HG03571 (cell line): ENCODE measurements around the gene JAZF1.

Experiments used
- ATAC-seq: cut with Tn5 transposase; IDR thresholded peaks from one replicate; pipeline ENCODE4 v1.9.1; 2021; ENCODE audit not compliant: unreplicated experiment

JAZF1 gene

DNA sequence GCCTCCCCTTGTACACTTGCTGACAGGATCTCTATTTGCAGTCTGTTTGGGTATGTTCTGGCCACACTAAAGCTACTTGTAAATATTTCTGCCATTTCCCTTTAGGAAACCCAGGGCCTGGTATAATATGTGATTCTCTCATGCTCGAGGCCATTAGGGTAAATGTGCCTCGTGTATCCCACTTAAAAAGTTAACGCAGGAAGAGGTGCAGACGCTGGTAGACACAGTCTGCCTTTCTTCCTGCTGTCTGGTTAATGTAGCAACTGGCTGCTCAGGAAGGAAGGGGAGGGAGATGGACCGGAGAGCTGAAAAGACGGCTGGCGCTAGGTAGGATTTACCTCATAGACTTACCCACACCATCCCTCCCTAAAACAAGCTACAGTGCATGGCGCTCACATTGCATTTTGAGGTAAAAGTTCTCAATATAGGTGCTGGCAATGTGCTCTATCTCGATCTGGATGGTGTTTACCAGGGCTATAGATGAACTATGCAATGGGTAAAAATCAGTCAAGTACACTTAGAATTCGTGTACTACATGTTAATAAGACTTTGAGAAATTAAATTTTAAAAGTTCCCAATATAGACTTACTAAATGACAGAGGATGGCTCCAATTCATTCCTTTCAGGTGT is 125.9 kb downstream of the JAZF1 start:
- no peak for ATAC-seq

DNA sequence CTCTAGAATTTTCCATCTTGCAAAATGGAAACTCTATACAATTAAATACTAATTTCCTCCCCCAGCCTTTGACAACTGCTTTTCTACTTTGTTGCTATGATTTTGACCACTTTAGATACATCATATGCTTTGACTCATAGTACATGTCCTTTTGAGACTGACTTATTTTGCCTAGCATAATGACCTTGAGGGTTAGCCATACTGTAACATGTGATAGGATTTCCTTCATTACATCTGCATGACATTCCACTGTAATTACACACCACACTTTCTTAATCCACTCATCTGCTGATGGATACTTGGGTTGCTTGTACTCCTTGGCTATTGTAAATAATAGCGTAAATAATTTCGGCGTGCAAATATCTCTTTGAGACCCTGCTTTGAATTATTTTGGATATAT is 127.7 kb downstream of the JAZF1 start:
- ATAC-seq: no peak

DNA sequence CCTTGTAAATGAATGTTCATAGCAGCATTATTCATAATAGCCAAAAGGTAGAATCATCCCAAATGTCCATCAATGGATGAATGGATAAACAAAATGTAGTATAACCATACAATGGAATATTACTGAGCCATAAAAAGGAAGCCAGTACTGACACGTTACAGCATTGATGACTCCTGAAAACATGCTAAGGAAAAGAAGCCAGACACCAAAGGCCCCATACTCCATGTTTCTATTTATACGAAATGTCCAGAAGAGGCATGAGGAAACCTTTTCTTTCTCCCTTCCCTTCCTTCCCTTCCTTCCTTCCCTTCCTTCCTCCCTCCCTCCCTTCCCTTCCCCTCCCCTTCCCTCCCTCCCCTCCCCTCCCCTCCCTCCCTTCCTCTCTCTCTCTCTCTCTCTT is 131.9 kb downstream of the JAZF1 start:
- ATAC-seq: no peak

DNA sequence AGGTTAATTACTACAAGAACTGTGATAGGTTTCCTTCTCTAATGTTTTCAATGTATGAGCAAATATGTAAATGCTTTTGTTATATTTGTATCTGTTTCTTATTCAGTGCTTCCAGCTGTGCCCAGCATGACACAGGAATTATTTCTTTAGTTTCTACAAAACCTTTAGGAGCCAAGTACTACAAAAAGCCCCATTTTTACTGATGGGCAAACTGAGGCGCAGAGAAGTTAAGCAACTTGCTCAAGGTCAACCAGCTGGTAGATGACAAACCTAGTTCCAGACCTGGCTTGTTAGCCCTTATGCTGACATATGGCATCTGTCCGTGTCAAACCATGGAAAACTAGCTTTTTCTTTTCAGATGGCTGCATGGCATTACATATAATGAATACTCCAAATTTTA is 134.6 kb downstream of the JAZF1 start:
- no peak for ATAC-seq

DNA sequence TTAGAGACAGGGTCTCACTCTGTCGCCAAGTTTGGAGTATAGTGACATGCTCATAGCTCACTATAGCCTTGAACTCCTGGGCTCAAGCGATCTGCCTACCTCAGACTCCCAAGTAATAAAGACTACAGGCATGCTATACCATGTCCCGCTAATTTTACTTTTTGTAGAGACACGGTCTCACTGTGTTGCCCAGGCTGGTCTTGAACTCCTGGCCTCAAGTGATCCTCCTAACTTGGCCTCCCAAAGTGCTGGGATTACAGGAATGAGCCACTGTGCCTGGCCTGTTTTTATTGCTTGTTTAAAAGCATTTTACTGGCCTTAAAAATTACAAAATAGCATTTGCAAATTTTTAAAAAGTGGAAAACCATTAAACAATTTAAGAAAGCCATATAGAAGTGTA is 135.0 kb downstream of the JAZF1 start:
- ATAC-seq: no peak

GRCh38 chr7:28044825-28045224 is 135.8 kb downstream of the JAZF1 start:
- ATAC-seq: no peak

- no peak for ATAC-seq
These were observed 137.9 kb downstream of the JAZF1 start for GRCh38 chr7:28042721-28043120.

DNA sequence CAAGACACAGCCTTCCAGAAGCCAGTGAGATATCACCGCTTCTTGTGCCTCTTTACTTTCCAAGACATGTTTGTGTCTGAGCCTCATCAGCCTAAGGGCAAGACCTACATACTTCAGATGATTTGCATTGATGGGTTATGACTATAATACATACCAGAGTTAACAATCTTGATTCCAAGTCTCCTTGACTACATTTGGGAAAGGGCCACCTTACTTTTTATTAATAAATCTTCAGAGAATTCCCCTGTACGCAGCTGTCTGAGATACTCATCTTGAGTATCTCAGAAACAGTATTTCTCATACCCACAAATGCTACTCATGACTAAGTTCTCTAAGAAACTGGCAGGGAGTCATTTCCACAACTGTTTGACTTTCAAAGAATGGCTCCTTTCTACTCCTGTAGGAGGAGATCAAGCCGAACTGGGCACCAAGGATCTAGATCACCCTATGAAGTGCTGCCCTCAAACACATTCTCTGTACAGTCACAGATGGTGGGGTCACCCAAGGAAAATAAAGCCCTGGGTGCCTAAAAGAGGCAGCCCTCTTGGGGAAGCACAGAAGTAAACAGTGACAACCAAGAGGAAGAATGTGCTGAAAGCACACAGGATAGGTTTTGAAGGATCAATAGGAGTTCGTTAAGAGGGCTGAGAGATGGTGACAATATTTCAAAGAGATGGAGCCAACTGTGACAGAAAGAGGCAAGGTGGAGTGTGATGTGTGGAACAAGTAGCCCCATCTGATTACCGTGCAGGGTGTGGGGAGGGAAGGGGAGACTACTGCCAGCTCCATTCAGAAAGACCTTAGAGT is 138.9 kb downstream of the JAZF1 start:
- ATAC-seq: no peak

DNA sequence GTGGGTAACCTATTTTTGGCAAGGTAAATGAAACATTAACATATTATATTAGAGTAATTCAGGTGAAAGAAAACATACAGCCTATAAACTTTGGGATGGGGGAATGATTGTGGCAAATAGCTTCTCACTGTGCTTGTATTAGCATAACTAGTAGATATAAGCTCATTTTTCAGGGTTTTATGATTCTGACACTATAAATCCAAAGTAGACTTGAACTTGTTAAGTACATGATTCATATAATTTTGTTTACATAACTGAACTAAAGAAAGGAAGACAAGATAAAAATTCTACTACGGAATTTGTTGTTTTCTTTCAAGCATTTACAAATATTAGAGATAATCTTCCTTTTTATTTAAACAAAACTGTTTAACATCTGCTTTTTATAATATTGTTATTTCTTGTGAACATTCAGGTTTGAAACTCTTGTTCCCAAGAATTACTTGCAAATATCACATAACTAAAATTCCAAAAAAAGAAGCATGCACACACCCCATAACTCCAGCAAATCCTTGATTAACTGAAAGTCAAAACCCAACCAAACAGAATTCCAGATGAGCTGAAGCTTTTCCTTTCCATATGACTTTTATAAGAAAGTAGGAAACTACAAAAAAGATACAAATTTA is 142.3 kb downstream of the JAZF1 start:
- ATAC-seq: no peak

DNA sequence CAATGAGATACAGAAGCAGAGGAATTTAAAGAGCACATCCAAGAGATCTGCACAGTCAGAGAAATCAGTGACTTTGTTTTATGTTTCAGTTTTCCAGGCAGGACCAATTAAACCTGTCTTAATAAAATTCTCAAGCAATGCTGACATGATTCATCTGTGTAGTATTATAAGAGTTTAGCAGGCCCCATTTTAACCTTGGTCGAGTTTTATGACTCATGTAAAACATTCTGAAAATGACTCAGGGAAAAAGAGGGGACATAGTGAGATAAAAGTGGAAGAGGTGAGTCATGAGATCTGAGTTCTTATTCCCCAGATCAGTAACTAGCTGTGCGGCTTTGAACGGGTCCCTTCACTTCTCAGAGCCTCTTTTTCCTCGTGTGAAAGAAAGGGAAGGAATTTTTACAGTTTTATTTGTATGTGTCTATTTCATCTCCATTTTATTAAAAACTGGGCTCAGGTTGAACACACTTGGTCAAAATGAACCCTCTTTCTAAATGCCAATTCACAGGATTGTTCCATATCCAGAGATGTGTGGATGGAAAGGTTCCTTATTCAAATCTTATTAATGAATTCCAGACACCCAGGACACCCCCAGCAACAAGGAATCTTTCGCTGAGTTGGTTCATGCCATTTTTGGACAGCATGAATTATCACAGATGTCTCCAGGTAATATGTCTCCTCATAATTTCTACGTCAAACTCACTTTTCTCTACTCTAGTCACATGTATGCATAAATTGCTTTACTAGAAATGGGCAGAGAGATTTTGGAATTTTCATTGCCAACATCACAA is 143.2 kb downstream of the JAZF1 start:
- peak; percentile 92 for ATAC-seq

DNA sequence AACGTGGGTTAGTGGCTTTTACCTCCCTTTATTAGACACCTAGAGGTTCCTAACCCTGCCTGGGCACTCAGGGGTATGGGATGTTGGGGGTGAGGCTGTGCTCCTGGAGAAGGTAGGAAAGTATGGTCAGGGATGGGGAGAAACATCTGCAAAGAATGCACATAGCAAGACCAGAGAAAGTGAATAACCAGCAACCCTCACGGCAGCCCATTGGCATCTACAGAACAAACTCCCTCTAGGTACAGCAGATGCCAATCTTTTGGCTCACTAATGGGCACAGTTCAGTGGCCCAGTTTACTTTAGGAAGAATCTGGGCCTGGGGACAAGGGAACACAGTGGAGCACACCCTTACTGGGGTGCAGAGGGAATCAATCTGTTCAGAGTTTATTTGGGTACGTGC is 143.9 kb downstream of the JAZF1 start:
- no peak for ATAC-seq

DNA sequence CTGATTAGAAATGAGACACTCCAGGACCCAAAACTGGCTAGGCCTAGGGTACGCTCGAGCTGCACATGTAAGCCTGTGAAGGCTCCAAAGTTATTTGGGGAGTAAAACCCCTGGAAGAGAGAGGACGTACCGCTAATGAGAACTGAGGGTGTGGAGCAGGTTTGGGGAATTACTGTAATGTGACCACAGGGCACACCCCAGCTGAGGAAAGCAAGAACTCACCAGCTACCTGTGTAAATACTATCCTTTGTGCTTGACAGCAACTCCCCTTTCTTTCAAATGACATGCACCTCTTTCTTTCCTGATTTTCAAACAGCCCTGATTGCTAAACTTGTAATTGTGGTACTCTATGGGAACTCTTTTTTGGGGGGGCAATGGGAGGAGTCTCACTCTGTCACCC is 147.2 kb downstream of the JAZF1 start:
- no peak for ATAC-seq

DNA sequence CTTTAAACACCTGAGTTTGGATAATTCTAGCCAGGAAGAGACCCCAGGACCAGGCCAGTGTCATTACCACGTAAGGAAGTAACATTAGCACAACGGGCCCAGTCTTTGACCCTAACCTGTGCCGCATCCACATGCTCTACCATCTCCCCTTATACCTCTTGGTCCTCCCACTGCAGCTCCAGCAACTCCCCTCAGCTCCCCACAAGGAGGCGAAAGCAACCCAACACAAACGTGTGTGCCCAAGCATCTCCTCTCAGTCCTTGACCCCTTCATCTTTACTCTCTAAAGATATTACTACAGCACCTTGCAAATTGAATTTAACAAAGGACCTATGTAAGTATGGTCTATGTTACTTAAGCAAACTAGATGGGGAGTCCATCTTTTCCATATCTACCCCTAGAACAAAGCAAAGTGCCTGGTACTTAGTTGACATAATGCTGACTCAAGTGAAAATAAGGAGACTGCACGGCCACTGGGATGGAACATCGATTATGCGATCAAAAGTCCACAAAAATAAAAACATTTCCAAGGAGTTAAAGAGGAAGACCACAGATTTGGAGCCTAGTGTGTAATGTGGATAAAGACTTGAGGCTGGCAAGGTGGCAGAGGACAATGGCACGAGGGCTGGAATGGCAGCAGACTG is 147.7 kb downstream of the JAZF1 start:
- no peak for ATAC-seq

DNA sequence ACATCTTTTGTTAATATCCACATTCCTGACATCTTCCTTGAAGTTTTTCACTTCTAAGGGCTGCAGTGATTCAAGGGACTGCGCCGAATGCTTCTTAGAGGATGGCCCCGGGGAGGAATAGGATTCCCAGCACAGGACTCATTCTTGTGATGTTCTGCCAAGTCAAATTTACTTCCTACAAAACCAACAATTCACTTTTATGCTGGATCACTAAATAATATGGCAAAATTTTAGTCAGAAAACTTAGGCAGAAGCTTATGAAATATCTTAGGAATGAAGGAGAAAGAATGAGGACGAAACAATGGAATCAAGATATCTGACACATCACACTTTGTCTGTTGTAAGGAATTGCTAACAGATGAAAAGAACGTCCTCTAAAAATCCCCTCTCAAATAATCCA is 151.5 kb downstream of the JAZF1 start:
- no peak for ATAC-seq

DNA sequence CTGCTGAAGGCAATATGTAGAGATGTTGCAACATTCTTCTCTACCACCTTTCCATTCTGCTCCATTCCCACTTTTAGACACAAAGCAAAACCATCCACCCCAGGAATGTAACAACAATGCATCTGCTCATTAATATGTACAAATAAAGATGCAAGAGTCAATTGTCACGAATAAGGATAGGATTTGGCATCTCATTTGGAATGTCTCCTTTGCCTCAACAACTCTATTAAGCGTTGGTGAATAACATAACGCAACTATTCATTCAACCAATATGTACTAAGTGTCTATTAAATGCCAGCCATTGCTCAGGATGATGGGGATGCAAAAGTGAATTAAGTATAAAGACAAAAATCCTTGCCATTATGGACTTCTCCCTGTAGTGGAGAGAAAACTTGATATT is 152.1 kb downstream of the JAZF1 start:
- ATAC-seq: no peak

GRCh38 chr7:28026237-28026636 is 154.4 kb downstream of the JAZF1 start:
- ATAC-seq: no peak

GRCh38 chr7:28024786-28025334 is 155.7 kb downstream of the JAZF1 start:
- ATAC-seq: no peak

GRCh38 chr7:28020302-28020940 is 160.2 kb downstream of the JAZF1 start:
- no peak for ATAC-seq

DNA sequence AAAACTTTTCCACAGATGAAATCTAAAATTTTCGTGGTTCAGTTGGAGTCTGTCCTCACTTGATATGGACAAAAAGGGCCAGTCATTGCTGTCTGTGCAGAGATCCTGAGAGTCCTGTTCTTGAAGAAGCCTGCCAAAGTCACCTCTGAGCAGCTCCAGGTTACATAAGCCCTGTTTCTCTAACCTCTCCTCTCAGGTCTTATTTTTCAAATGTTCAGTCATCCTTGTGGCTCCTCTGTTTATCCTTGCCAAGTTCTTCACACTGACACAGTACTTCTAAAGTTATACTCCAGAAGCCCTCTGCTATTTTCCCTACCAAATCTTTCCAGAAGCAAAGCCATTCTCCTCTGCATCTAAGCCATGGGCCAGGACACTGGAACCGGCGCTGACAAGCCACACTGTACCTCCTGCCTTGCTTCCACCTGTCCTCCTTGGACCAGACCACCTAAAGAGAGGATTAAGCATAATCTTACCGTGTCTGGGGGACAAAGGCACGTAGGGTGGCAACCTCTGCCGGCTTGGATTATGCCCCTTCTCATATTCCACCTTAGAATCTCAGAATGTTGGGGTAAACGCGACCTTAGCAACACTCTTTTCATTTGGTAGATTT is 161.6 kb downstream of the JAZF1 start:
- no peak for ATAC-seq

DNA sequence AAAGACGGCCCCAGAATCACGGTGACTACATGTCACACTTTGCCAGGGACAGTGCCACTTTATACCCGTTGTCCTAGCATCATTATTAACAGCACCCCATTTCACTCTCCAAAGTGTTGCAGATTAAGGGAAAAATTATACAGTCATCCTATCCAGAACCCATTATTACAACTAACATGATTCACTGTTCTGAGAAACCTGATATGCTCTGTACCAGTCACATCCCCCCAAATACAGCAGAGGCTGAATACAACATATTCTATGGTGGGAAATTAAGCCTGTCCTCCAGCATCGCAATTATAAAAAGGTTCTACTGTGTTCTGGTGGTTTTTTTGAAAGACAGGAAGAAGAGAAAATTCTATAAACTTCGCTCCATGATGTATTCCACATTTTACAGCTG is 162.1 kb downstream of the JAZF1 start:
- no peak for ATAC-seq
